ENCODE data around the gene GNAQ.
A peak's percentile ranks its signal among the peaks of the same experiment; 100 is the strongest.

GNAQ gene

DNA sequence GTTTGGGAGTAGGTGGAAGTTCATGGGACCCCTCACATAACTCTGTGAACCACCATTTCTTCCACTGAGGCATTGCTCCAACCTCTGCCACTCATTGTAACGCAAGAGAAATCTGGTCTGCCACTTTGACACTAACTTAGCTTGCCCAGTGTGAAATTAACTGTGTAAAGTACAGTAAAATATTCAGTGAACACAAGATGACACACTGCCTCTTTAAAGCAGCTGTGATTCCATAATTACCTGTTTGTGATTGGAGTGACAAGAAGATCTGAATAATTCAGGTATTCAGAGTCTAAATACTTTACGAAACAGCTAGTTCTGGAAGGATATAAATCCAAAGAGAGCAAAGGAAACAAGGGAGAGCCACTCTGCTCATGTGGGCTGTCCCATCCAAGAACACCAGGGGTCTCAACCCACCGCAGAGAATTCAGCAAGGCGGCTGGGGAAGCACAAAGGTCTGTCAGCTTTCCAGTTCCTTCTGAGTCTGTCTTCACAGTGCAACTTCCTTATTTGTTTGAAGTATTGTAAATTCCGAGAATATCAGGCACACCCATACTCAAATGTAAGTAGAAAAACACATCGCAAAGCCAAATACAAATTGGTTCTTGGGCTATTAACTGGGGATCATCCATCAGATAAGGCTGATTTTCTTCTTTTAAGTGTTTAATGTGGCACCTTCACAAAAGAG lies 86.9 kb downstream of the GNAQ start:
- DNase-seq (ENCODE audit: low read depth) = no peak

DNA sequence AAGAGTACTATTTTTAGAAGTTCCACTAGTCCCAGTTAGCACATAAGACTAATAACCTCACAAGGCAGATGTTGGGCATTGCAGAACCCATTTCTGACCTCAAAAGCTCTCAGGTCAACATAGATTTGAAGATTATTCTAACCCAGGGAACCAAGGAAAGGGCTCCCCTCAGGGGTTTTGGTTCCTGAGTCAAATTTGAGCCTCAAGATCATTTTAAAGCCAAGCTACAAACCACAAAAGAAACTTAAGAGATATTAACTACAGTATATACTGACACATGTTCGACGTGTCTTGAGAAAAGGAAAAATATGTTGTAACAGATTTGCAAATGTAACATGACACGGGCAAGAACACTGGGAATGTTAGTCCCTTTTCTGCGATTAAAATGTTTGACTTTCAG lies 88.6 kb downstream of the GNAQ start:
- DNase-seq (ENCODE audit: low read depth) = no peak

GRCh38 chr9:77939149-77939668 lies 92.4 kb downstream of the GNAQ start:
- DNase-seq (ENCODE audit: low read depth) = no peak

- DNase-seq (ENCODE audit: low read depth) = no peak
Measured at GRCh38 chr9:77938163-77938562, 93.4 kb downstream of the GNAQ start.

- DNase-seq (ENCODE audit: low read depth) = no peak
Measured at GRCh38 chr9:77935974-77936373, 95.6 kb downstream of the GNAQ start.

DNA sequence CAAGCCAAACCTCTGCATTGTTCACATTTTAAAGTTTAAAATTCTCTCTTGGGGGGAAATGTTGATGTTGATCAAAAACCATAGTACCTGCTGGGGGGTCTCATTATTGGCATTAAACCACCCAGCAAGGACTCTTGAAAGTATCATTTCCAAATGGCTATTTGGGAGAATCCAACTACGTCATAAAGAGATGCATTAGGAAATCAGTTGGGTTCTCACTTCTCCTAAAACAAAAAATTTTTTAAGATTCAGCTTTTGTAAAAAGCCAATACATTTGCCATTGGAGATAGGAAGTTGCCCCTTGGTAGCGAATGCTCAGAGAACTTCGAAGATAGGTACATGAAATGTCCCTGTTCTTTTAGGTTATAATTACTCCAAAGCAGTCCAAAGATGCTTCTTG lies 96.4 kb downstream of the GNAQ start:
- DNase-seq (ENCODE audit: low read depth) = no peak

- no peak for DNase-seq (ENCODE audit: low read depth)
Measured at GRCh38 chr9:77933976-77934375, 97.6 kb downstream of the GNAQ start.

DNA sequence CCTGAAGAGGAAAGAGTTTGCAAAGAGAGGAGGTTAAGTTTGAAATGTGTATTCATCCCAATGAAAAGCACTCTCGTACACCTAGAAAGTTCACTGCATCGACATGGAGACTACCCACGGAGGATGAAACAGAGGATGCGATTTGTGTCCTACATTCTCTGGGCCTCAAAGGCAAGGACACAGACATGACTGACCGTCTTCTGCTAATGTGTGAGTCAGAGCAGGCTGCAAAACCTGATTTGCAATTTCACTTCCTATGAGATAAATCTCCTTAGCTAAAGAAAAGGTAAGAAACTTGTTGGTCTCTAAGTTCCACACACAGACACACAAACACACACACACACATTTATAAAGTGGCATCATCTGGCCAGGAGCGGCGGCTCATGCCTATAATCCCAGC lies 98.6 kb downstream of the GNAQ start:
- DNase-seq (ENCODE audit: low read depth) = no peak

- DNase-seq (ENCODE audit: low read depth) = no peak
Measured at GRCh38 chr9:77929942-77930341, 101.7 kb downstream of the GNAQ start.

DNA sequence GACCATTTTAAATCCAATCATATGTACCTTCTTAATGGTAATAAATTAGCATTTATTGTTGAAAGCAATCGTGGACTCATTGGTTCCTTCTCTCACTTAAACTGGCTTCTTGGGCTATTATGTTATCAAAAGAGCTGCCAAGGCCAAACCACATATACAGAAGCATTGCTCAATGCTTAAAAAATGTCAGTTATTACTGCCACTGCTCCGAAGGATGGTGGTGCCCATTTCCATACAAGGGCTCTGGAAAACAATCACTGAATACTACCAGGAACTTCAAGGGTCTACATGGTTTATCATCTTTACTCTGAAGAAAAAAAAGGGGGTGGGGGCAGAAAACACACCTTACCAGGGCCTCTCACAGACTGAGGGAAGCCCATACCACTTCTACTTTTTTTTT lies 104.3 kb downstream of the GNAQ start:
- no peak for DNase-seq (ENCODE audit: low read depth)

DNA sequence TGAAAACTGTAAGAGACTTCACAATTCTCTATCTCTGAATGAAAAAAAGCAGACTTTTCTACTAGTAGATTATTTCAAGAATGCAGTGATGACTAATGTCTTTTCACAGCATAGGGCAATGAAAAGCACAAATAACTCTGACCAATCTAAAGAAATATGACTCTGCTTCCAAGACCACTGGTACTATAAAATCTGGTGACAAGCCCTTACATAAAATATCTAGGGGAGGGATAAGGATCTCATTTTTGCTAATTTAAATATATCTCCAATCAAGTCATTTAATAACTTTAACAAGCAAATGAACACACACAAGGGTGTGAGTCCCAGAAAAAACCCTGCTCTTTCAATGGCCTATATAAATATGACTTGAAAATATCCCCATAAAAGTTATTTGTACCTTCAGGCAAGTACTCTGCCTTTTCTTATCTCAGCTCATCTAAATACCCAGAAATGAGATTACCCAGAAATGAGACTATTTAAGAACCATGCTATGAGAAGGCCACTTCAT lies 105.2 kb downstream of the GNAQ start:
- DNase-seq (ENCODE audit: low read depth) = peak; percentile 68

DNA sequence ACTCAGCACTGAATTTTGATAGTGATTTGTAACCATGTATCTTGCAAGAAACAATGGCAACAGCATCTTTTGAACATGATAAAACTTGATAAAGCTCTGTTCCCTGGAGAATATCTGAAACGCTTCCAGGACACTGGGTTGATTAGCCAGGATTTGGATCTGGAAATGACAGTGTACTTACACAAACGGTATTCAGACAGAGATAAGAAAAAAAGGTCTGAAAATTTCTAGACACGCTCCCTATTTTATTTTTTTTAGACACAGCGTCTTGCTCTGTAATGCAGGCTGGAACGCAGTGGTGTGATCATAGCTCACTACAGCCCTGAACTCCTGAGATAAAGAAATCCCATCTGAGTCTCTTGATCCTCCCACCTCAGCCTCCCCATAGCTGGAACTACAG lies 109.0 kb downstream of the GNAQ start:
- no peak for DNase-seq (ENCODE audit: low read depth)

- DNase-seq (ENCODE audit: low read depth) = no peak
Measured at GRCh38 chr9:77917800-77918199, 113.8 kb downstream of the GNAQ start.

GRCh38 chr9:77916820-77917219 lies 114.8 kb downstream of the GNAQ start:
- no peak for DNase-seq (ENCODE audit: low read depth)

GRCh38 chr9:77916410-77916819 lies 115.2 kb downstream of the GNAQ start:
- no peak for DNase-seq (ENCODE audit: low read depth)

- DNase-seq (ENCODE audit: low read depth) = no peak
Measured at GRCh38 chr9:77915744-77916143, 115.9 kb downstream of the GNAQ start.

DNA sequence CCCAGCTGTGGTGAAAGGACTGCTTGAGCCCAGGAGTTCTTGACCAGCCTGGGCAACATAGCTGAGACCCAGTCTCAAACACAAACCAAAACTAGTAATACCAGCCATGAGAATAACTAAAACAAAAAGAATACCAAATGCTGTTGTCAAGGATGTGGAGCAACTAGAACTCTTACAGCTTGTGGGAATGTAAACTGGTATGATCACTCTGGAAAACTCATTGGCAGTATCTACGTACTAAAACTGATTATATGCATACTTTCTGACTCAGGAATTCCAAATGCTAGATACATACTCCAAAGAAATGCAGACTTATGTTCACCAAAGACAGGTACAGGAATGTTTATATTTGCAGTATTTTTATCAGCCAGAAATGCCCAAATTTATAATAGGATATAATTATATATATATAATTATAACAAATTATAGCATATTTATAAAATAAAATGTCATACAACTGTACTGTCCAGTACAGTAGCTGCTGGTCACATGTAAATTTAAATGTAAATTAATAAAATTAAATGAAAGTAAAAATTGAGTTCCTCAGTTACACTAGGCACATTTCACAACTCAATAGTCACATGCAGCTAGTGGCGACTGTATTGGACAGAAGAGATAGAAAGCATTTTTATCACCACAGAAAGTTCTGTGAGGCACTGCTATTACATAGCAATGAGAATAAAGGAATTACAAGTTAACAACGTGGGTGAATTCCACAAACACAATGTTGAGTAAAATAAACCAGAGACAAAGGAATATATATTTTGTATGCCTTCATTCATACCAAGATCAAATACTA lies 118.5 kb downstream of the GNAQ start:
- peak; percentile 23 for DNase-seq (ENCODE audit: low read depth)

DNA sequence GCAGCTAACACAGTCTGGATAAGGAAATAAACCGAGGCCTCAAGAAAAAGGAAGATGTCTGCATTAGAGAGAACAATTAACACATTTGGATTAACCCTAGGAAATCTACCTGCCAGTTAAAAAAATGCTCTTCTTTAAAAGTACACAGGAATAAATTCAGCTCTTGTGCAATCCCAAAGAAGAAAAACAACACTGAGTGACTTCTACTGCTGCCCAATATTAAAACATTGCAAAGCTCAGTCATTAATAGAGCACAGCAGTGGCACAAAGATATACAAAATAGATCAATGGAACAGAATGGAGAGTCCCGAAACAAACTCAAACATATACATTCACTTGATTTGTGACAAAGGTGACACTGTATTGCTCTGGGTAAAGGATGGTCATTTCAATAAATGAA lies 119.7 kb downstream of the GNAQ start:
- DNase-seq (ENCODE audit: low read depth) = no peak

DNA sequence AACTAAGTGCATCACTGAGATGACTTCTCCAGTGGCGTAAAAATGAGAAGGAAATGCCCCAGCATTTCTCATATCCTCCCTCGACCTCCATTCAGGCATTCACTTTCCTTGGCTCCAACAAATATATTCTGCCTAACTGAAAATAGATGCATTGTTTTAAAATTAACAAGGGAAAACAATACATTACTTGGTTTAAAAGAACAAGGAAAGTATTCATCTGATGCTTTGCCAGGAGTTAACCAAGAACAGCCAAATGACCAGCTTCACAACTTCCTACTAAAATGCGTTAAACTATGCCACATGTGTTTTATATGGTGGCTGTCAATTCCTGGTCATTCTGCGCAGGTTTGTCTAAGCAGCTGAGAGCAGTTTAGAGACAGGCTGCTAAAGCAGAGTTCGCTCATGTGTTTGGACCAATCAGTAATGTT lies 121.4 kb downstream of the GNAQ start:
- DNase-seq (ENCODE audit: low read depth) = no peak

DNA sequence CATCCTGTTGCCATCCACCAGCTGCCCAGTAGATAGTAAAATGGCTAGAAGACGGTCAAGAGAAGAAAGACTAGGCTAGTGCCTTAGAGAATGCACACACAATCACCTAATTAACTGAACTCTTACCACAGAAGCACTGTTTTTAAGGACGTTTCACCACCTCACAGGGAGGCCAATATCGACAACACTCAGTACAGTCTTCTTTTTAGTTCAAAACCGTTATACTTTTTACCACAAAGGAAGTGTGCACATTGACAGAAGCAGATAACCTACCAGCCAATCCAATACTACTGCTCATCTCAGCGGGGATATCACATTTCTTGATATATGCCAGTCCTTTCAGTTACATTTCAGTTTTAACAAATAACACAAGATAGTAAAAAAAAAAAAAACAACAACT lies 122.3 kb downstream of the GNAQ start:
- DNase-seq (ENCODE audit: low read depth) = no peak

DNA sequence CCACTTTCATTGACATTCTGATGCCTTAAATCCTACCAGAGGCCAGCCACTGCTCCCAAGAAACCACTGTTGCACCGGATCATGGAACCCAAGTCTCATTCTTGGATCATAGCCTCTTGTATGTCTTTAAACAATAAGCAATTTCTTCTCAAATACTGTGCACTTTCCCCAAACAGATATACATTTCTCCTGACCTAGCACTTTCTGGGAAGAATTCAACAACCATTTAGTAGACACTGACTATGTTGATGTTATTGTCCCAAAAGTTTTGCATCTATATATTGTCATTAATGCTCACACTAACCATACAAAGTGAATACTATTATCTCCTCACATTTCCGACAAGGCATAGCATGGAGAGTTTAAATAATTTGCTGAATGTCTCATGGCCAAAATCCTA lies 123.3 kb downstream of the GNAQ start:
- DNase-seq (ENCODE audit: low read depth) = no peak

- no peak for DNase-seq (ENCODE audit: low read depth)
Measured at GRCh38 chr9:77907585-77907984, 124.0 kb downstream of the GNAQ start.

- DNase-seq (ENCODE audit: low read depth) = no peak
Measured at GRCh38 chr9:77906991-77907390, 124.6 kb downstream of the GNAQ start.
